B cell (primary cell): ENCODE results near the gene ZNF281. TPM values are rescaled to one million over a fixed set of nuclear protein-coding genes. Genes with fewer than 3 reads are reported as not detected.

Experiments
- ATAC-seq: fragments of 200-7000 bp; cut with Tn5 transposase; one replicate; pipeline ENCODE4 v1.10.0; 2021; ENCODE audit warnings: low read depth, mild to moderate bottlenecking, moderate number of reproducible peaks, moderate library complexity
- CTCF ChIA-PET: fragments of 350-600 bp; sonication (Branson Sonifier 250); formaldehyde crosslinking; loops from one replicate; lab custom pipeline; 2021; ENCODE audit warnings: antibody characterized with exemption, inconsistent platforms; lab: Charles Lee
- POLR2A ChIA-PET: fragments of 350-600 bp; sonication (Branson Sonifier 250); formaldehyde crosslinking; loops from one replicate; lab custom pipeline; 2021; ENCODE audit warnings: antibody characterized with exemption; lab: Charles Lee
- DNase-seq: peaks from one replicate; pipeline ENCODE4 v3.0.0; 2013
- H2AFZ ChIP-seq: 2 replicates; pipeline ENCODE4 v1.6.1; 2012; ENCODE audit warnings: mild to moderate bottlenecking, low read depth, low read length; ENCODE audit not compliant: insufficient read depth, poor library complexity, severe bottlenecking
- H3K27ac ChIP-seq, 2 donors: 1 replicate in 1 of 2; 2 replicates in 1 of 2; pipeline ENCODE4 v1.5.1; 2012 to 2013; ENCODE audit warnings: low read length in 2 of 2, mild to moderate bottlenecking in 2 of 2, moderate library complexity in 1 of 2
- H3K27me3 ChIP-seq, 4 experiments: fragments of 200-600 bp in 1 of 4; sonication (generic) in 1 of 4; replicated peaks in 1 of 4; 1 replicate in 2 of 4; 2 replicates in 2 of 4; pipeline versions ENCODE4 v1.6.1 to v1.7.0; 2013 to 2016; ENCODE audit warnings: low read length in 3 of 4, mild to moderate bottlenecking in 2 of 4, mixed read lengths in 1 of 4, moderate library complexity in 1 of 4; ENCODE audit not compliant: insufficient read depth in 4 of 4, control insufficient read depth in 3 of 4; ENCODE audit errors: control extremely low read depth in 1 of 4
- H3K36me3 ChIP-seq, 2 experiments: replicated peaks in 1 of 2; 1 replicate in 1 of 2; 2 replicates in 1 of 2; pipeline versions ENCODE4 v1.6.1 to v1.7.1; 2013; ENCODE audit warnings: low read length in 1 of 2; ENCODE audit not compliant: insufficient read depth in 2 of 2, control insufficient read depth in 1 of 2; ENCODE audit errors: control extremely low read depth in 1 of 2, extremely low read depth in 1 of 2
- H3K4me1 ChIP-seq, 2 donors: fragments of 200-600 bp in 1 of 2; sonication (generic) in 1 of 2; 1 replicate in 1 of 2; 2 replicates in 1 of 2; pipeline versions ENCODE4 v1.5.1 to v1.6.1; 2013 to 2017; ENCODE audit warnings: low read length in 2 of 2; ENCODE audit not compliant: control insufficient read depth in 2 of 2, insufficient read depth in 2 of 2
- H3K4me2 ChIP-seq: replicated peaks from 2 replicates; pipeline ENCODE3; 2012; ENCODE audit warnings: mild to moderate bottlenecking, low read depth, low read length; ENCODE audit not compliant: poor library complexity, severe bottlenecking
- H3K4me3 ChIP-seq, 5 experiments: fragments of 200-600 bp in 1 of 5; sonication (generic) in 1 of 5; 1 replicate in 3 of 5; 2 replicates in 2 of 5; pipeline versions ENCODE4 v1.5.1 to v1.7.0; 2011 to 2016; ENCODE audit warnings: low read length in 4 of 5, mild to moderate bottlenecking in 4 of 5, low read depth in 2 of 5, control low read depth in 1 of 5, moderate library complexity in 1 of 5; ENCODE audit not compliant: insufficient read depth in 1 of 5; ENCODE audit errors: control extremely low read depth in 1 of 5, extremely low read depth in 1 of 5
- H3K79me2 ChIP-seq: fragments of 200-600 bp; sonication (generic); one replicate; pipeline ENCODE4 v1.6.0; 2016; ENCODE audit warnings: low read length; ENCODE audit not compliant: control insufficient read depth, insufficient read depth
- H3K9ac ChIP-seq: fragments of 200-600 bp; sonication (generic); 2 replicates; pipeline ENCODE4 v1.6.1; 2017; ENCODE audit warnings: mild to moderate bottlenecking, low read length, moderate library complexity
- H3K9me3 ChIP-seq, 3 donors: one replicate each; pipeline versions ENCODE4 v1.6.1 to v1.7.1; 2013; ENCODE audit warnings: low read length in 2 of 3; ENCODE audit not compliant: control insufficient read depth in 2 of 3, insufficient read depth in 1 of 3; ENCODE audit errors: control extremely low read depth in 1 of 3
- H4K20me1 ChIP-seq: 2 replicates; pipeline ENCODE4 v1.6.0; 2012; ENCODE audit warnings: mild to moderate bottlenecking, low read length; ENCODE audit not compliant: insufficient read depth, control insufficient read depth, poor library complexity, severe bottlenecking
- H3K27ac Mint-ChIP-seq: one replicate; pipeline ENCODE4 v1.8.0; 2021; ENCODE audit warnings: mixed read lengths
- H3K27me3 Mint-ChIP-seq: one replicate; pipeline ENCODE4 v1.8.0; 2021; ENCODE audit warnings: mixed read lengths
- H3K4me1 Mint-ChIP-seq: one replicate; pipeline ENCODE4 v1.8.0; 2021; ENCODE audit warnings: mixed read lengths
- H3K4me3 Mint-ChIP-seq: one replicate; pipeline ENCODE4 v1.8.0; 2021; ENCODE audit warnings: mixed read lengths
- H3K9me3 Mint-ChIP-seq: one replicate; pipeline ENCODE4 v1.8.0; 2022; ENCODE audit warnings: mixed read lengths; ENCODE audit not compliant: insufficient read depth
- CTCF ChIP-seq: fragments of 200-600 bp; IDR thresholded peaks from one replicate; pipeline ENCODE4 v1.8.0; 2022; ENCODE audit warnings: antibody characterized with exemption, mild to moderate bottlenecking
- EZH2 ChIP-seq: IDR thresholded peaks from 2 replicates; pipeline ENCODE4 v1.6.1; 2012; ENCODE audit warnings: borderline replicate concordance, low read depth, mild to moderate bottlenecking, moderate library complexity, low read length; ENCODE audit not compliant: insufficient read depth, poor library complexity, severe bottlenecking
- WGBS: methylation state at CpG from one replicate; pipeline ENCODE4 v1.1.5; 2013; ENCODE audit warnings: missing lambda C conversion rate; ENCODE audit not compliant: insufficient coverage; 5-methylcytosine and 5-hydroxymethylcytosine counted together
- intact Hi-C: fragments of 100-400 bp; cut with micrococcal nuclease; formaldehyde crosslinking; loops from one replicate; pipeline ENCODE4 v1.10.0; 2022
- polyA plus RNA-seq: library from polyadenylated mRNA; depleted of rRNA; stranded (reverse); fragments of >200 nt; gene quantifications from 2 replicates; pipeline ENCODE4 v1.2.3, GENCODE V29; 2012
- total RNA-seq, 2 donors: library from RNA; stranded (reverse); fragments of 120-200 nt in 1 of 2; gene quantifications; 1 replicate in 1 of 2; 2 replicates in 1 of 2; pipeline versions ENCODE4 v1.2.3 to v1.2.4, GENCODE V29; 2013 to 2022

ZNF281 gene
- total and polyA plus RNA-seq, 2 donors (not counting 1 experiment from before 2014, with no cell fraction given): 3.8 to 23.5 TPM

- WGBS: 100% methylated on average over 1 of the region's 1 CpG
- no peak for TF ChIP-seq EZH2
- no peak for TF ChIP-seq CTCF
- Mint-ChIP-seq H3K27me3 (no peaks in the 10 kb centered on the region), H3K4me3 (no peak overlapping the region), H3K4me1 (peaks cover 20% of the 10 kb centered on the region), H3K9me3 (no peaks in the 10 kb centered on the region), H3K27ac (no peak overlapping the region)
- Histone ChIP-seq H3K4me1 (peaks cover 5 to 14% of the 10 kb centered on the region in 2 donors), H2AFZ (no peak overlapping the region), H3K27me3 (no peaks in the 10 kb centered on the region), H3K9me3 (no peaks in the 10 kb centered on the region), H3K4me3 (no peak overlapping the region), H3K27ac (no peak overlapping the region), H3K36me3 (peaks cover 3 to 6% of the 10 kb centered on the region in 2 experiments), H4K20me1 (peaks cover 24% of the 10 kb centered on the region), H3K4me2 (no peak overlapping the region), H3K79me2 (peaks cover 13% of the 10 kb centered on the region), H3K9ac (no peak overlapping the region)
- no peak for ATAC-seq
- ChIA-PET CTCF (no interaction called here), POLR2A (no interaction called here)
- no peak for DNase-seq
- intact Hi-C loops: no loop called here
These were observed 8.1 kb downstream of the ZNF281 start for GRCh38 chr1:200401708-200402107.

GRCh38 chr1:200401263-200401662 is 8.6 kb downstream of the ZNF281 start:
- Histone ChIP-seq H3K9ac (no peak overlapping the region), H3K27ac (no peak overlapping the region), H3K9me3 (no peaks in the 10 kb centered on the region), H3K4me3 (no peak overlapping the region), H3K79me2 (peaks cover 9% of the 10 kb centered on the region), H3K4me1 (peaks cover 5 to 11% of the 10 kb centered on the region in 2 donors), H3K27me3 (no peaks in the 10 kb centered on the region), H2AFZ (no peak overlapping the region), H3K36me3 (peaks cover 3 to 6% of the 10 kb centered on the region in 2 experiments), H3K4me2 (no peak overlapping the region), H4K20me1 (peaks cover 24% of the 10 kb centered on the region)
- ChIA-PET CTCF (interaction anchor here (0.6 kb wide), 1 partner anchor 34 kb away, joined by 6 read pairs; no protein-coding TSS in a partner anchor), POLR2A (no interaction called here)
- WGBS: no CpG with 5 or more reads among the region's 2 CpGs
- Mint-ChIP-seq H3K27ac (no peak overlapping the region), H3K4me3 (no peak overlapping the region), H3K4me1 (peaks cover 18% of the 10 kb centered on the region), H3K27me3 (no peaks in the 10 kb centered on the region), H3K9me3 (no peaks in the 10 kb centered on the region)
- no peak for ATAC-seq
- TF ChIP-seq CTCF: no peak
- no peak for TF ChIP-seq EZH2
- DNase-seq: no peak
- intact Hi-C loops: no loop called here
